Myometrial cell (primary cell): ENCODE measurements around the gene MMP25. TPM values are rescaled to one million over a fixed set of nuclear protein-coding genes. Genes with fewer than 3 reads are reported as not detected.

Experiments used
- total RNA-seq: library from RNA; depleted of rRNA; stranded (reverse); fragments of >200 nt; gene quantifications from 2 replicates; pipeline ENCODE4 v1.2.3, GENCODE V29; 2015

Gene MMP25
- not detected in 2 replicates for total RNA-seq

GRCh38 chr16:3045758-3046640, at the start of gene MMP25:
TSS of gene MMP25 (plus strand) at chr16:3046561. CDS start at chr16:3046918, 357 bp downstream.

GRCh38 chr16:3012828-3013420, 33.4 kb upstream of the MMP25 start, which contains the start of gene CLDN9:
TSS of gene CLDN9 (plus strand) at chr16:3012923. CDS start at chr16:3013363, 440 bp downstream.

GRCh38 chr16:3017794-3018506, 28.4 kb upstream of the MMP25 start, which contains the start of gene CLDN6:
TSS of gene CLDN6 (minus strand) at chr16:3018183. CDS start at chr16:3016021, 2,162 bp downstream.

GRCh38 chr16:3020247-3020603, 26.1 kb upstream of the MMP25 start, which contains the start of gene TNFRSF12A:
TSS of gene TNFRSF12A (plus strand) at chr16:3020368. CDS start at chr16:3020398, 30 bp downstream.

GRCh38 chr16:3023669-3024478, 22.5 kb upstream of the MMP25 start, which contains the start of the genes HCFC1R1 and THOC6:
TSS of gene HCFC1R1 (minus strand) at chr16:3023942. CDS start at chr16:3023941, 1 bp downstream.
TSS of gene THOC6 (plus strand) at chr16:3024035. CDS start at chr16:3024327, 292 bp downstream.

GRCh38 chr16:3036726-3037315, 9.5 kb upstream of the MMP25 start, which contains the start of gene BICDL2:
TSS of gene BICDL2 (minus strand) at chr16:3036944. CDS start at chr16:3035496, 1,448 bp downstream.

GRCh38 chr16:3065069-3065741, 18.8 kb downstream of the MMP25 start, which contains the start of gene IL32:
TSS of gene IL32 (plus strand) at chr16:3065640. CDS start at chr16:3065812, 172 bp downstream.

GRCh38 chr16:3098459-3099394, 52.4 kb downstream of the MMP25 start, which contains the start of gene ZSCAN10:
TSS of gene ZSCAN10 (minus strand) at chr16:3099294. CDS start at chr16:3092937, 6,357 bp downstream.

Other genes with a start within 250 kb of the MMP25 start
- not detected in 2 replicates for gene PRSS41, start 248.1 kb upstream of the MMP25 start, total RNA-seq
- gene PRSS21, start 229.3 kb upstream of the MMP25 start, total RNA-seq, result 5.5 TPM in 1 of 2 replicates, not detected in the other
- not detected in 2 replicates for gene ZG16B, start 216.3 kb upstream of the MMP25 start, total RNA-seq
- not detected in 2 replicates for gene PRSS22, start 188.4 kb upstream of the MMP25 start, total RNA-seq
- 77.8 and 89.9 TPM in 2 replicates for gene FLYWCH2, start 163.3 kb upstream of the MMP25 start, total RNA-seq
- 45.8 and 46.1 TPM in 2 replicates for gene FLYWCH1, start 134.6 kb upstream of the MMP25 start, total RNA-seq
- gene KREMEN2, start 82.3 kb upstream of the MMP25 start, total RNA-seq, result under 0.01 TPM in 1 of 2 replicates, not detected in the other
- 7.1 and 14.1 TPM in 2 replicates for gene PAQR4, start 77.2 kb upstream of the MMP25 start, total RNA-seq
- 13.3 and 24.8 TPM in 2 replicates for gene PKMYT1, start 66.1 kb upstream of the MMP25 start, total RNA-seq
- not detected in 2 replicates for gene CLDN9, start 33.6 kb upstream of the MMP25 start, total RNA-seq
- not detected in 2 replicates for gene CLDN6, start 28.4 kb upstream of the MMP25 start, total RNA-seq
- 236 and 323 TPM in 2 replicates for gene TNFRSF12A, start 26.2 kb upstream of the MMP25 start, total RNA-seq
- 23.1 and 24.1 TPM in 2 replicates for gene HCFC1R1, start 22.6 kb upstream of the MMP25 start, total RNA-seq
- gene THOC6, start 22.5 kb upstream of the MMP25 start, total RNA-seq, result 25.3 and 28.3 TPM in 2 replicates
- not detected in 2 replicates for gene BICDL2, start 9.6 kb upstream of the MMP25 start, total RNA-seq
- 23.6 and 27.3 TPM in 2 replicates for gene IL32, start 19.1 kb downstream of the MMP25 start, total RNA-seq
- gene ZSCAN10, start 52.7 kb downstream of the MMP25 start, total RNA-seq, result not detected in 2 replicates
- gene ZNF205, start 66.0 kb downstream of the MMP25 start, total RNA-seq, result 11.7 and 17.3 TPM in 2 replicates
- 2.9 and 3.7 TPM in 2 replicates for gene ZNF213, start 88.5 kb downstream of the MMP25 start, total RNA-seq
- not detected in 2 replicates for gene OR1F1, start 141.6 kb downstream of the MMP25 start, total RNA-seq
- gene ZNF200, start 188.6 kb downstream of the MMP25 start, total RNA-seq, result 1.2 and 2.7 TPM in 2 replicates
- 0.53 and 1.2 TPM in 2 replicates for gene MEFV, start 210.1 kb downstream of the MMP25 start, total RNA-seq
- gene ZNF263, start 236.9 kb downstream of the MMP25 start, total RNA-seq, result 27.1 and 32.0 TPM in 2 replicates